K562 (cell line): ENCODE measurements around the gene MBD5. TPM values are rescaled to one million over a fixed set of nuclear protein-coding genes. Genes with fewer than 3 reads are reported as not detected.

Experiments used
- ATAC-seq: fragments of 200-7000 bp; cut with Tn5 transposase; 3 replicates; pipeline ENCODE4 v1.9.1; 2020; ENCODE audit warnings: moderate library complexity
- BruUV-seq: library from RNA; stranded (reverse); fragments of 400-500 nt; replicated peaks from 2 replicates; lab custom pipeline; 2021; lab: Mats Ljungman, UMichigan
- CTCF ChIA-PET: fragments of 300-600 bp; formaldehyde crosslinking; extraction: SDS; loops from one replicate; lab custom pipeline; 2021; ENCODE audit warnings: low intra/inter-chr PET ratio; lab: Yijun Ruan, JAX
- POLR2A ChIA-PET: fragments of 300-600, 350-650 bp; sonication (Branson Sonifier 250); formaldehyde crosslinking; extraction: SDS; loops from one replicate; lab custom pipeline; 2021; ENCODE audit warnings: antibody characterized with exemption, inconsistent platforms; lab: Yijun Ruan, JAX
- DNase-seq, 4 experiments: peaks; one replicate each; pipeline versions ENCODE4 v3.0.0 to v3.0.0-alpha.2; 2011 to 2018; ENCODE audit warnings: low spot score in 3 of 4, mixed read lengths in 3 of 4; ENCODE audit errors: extremely low read depth in 1 of 4
- FAIRE-seq: peaks from 2 replicates; lab custom pipeline; 2011; peaks lifted over from hg19 to GRCh38; lab: Jason Lieb, UNC
- H2AFZ ChIP-seq: 2 replicates; pipeline ENCODE4 v1.6.0; 2011; ENCODE audit warnings: low read depth, low read length, control low read depth, inconsistent platforms
- H3K27ac ChIP-seq: fragments of 200-600 bp; 3 replicates; pipeline ENCODE4 v1.8.0; 2011; ENCODE audit warnings: low read depth, mild to moderate bottlenecking, control low read depth, inconsistent platforms, low read length, moderate library complexity, mixed read lengths; ENCODE audit errors: extremely low read depth
- H3K27me3 ChIP-seq, 2 experiments: fragments of 300-600 bp in 1 of 2; 2 replicates in 1 of 2; 3 replicates in 1 of 2; pipeline versions ENCODE4 v1.6.0 to v1.8.0; 2011; ENCODE audit warnings: inconsistent platforms in 2 of 2, low read length in 2 of 2, mild to moderate bottlenecking in 1 of 2, mixed read lengths in 1 of 2, moderate library complexity in 1 of 2; ENCODE audit not compliant: control insufficient read depth in 2 of 2, insufficient read depth in 2 of 2
- H3K36me3 ChIP-seq: fragments of 300-600 bp; 3 replicates; pipeline ENCODE4 v1.8.0; 2011; ENCODE audit warnings: mild to moderate bottlenecking, low read length, inconsistent platforms; ENCODE audit not compliant: control insufficient read depth, insufficient read depth
- H3K4me1 ChIP-seq, 2 experiments: fragments of 200-600 bp in 1 of 2; replicated peaks in 1 of 2; 2 replicates in 1 of 2; 3 replicates in 1 of 2; pipeline versions ENCODE4 v1.5.1 to v1.8.0; 2011; ENCODE audit warnings: inconsistent platforms in 2 of 2, low read length in 2 of 2, mild to moderate bottlenecking in 1 of 2, mixed read lengths in 1 of 2, moderate library complexity in 1 of 2; ENCODE audit not compliant: control insufficient read depth in 2 of 2, insufficient read depth in 2 of 2
- H3K4me2 ChIP-seq: 2 replicates; pipeline ENCODE4 v1.6.1; 2011; ENCODE audit warnings: low read length, control low read depth, inconsistent platforms, mixed read lengths; ENCODE audit not compliant: insufficient read depth
- H3K4me3 ChIP-seq: fragments of 200-600 bp; sonication (generic), shearing (Covaris generic); 2 replicates; pipeline ENCODE4 v1.5.1; 2016; ENCODE audit warnings: control low read depth, inconsistent platforms
- H3K79me2 ChIP-seq: fragments of 200-600 bp; 3 replicates; pipeline ENCODE4 v1.8.0; 2011; ENCODE audit warnings: low read length, inconsistent platforms; ENCODE audit not compliant: control insufficient read depth, insufficient read depth
- H3K9ac ChIP-seq, 2 experiments: 2 replicates each; pipeline versions ENCODE4 v1.6.0 to v1.6.1; 2011; ENCODE audit warnings: low read depth in 2 of 2, low read length in 2 of 2, control low read depth in 1 of 2, inconsistent platforms in 1 of 2, mild to moderate bottlenecking in 1 of 2, mixed read lengths in 1 of 2; ENCODE audit not compliant: insufficient read depth in 1 of 2
- H3K9me1 ChIP-seq: one replicate; pipeline ENCODE4 v1.6.0; 2011; ENCODE audit warnings: inconsistent platforms, mild to moderate bottlenecking, low read length, moderate library complexity; ENCODE audit not compliant: control insufficient read depth, insufficient read depth
- H3K9me3 ChIP-seq: replicated peaks from 2 replicates; pipeline ENCODE4 v1.5.1; 2011; ENCODE audit warnings: low read depth, low read length, inconsistent platforms; ENCODE audit not compliant: control insufficient read depth, insufficient read depth
- H4K20me1 ChIP-seq: replicated peaks from 2 replicates; pipeline ENCODE4 v1.6.1; 2011; ENCODE audit warnings: low read length, inconsistent platforms, mixed read lengths; ENCODE audit not compliant: control insufficient read depth, insufficient read depth
- C11orf30 ChIP-seq: fragments of 450-650 bp; IDR thresholded peaks from 2 replicates; pipeline ENCODE4 v1.6.1; 2016; ENCODE audit warnings: low read depth, mild to moderate bottlenecking
- DACH1 ChIP-seq: fragments of 450-650 bp; IDR thresholded peaks from 2 replicates; pipeline ENCODE4 v1.6.1; 2018; ENCODE audit not compliant: partially characterized antibody
- KLF13 ChIP-seq: fragments of 450-650 bp; IDR thresholded peaks from 2 replicates; pipeline ENCODE4 v1.6.1; 2016; ENCODE audit warnings: missing genetic modification characterization, low read depth, mild to moderate bottlenecking, missing compliant biosample characterization, moderate library complexity, borderline replicate concordance
- KLF6 ChIP-seq: fragments of 250-450 bp; sonication (Bioruptor Pico); IDR thresholded peaks from 2 replicates; pipeline ENCODE4 v1.4.0; 2020; ENCODE audit warnings: mild to moderate bottlenecking, moderate library complexity, borderline replicate concordance
- TFAM ChIP-seq: fragments of 250-450 bp; sonication (Bioruptor Pico); conservative IDR thresholded peaks from 2 replicates; pipeline ENCODE4 v1.5.0; 2021; ENCODE audit warnings: mild to moderate bottlenecking, moderate library complexity
- TRIM28 ChIP-seq: fragments of 450-650 bp; IDR thresholded peaks from 2 replicates; pipeline ENCODE4 v1.6.1; 2017
- YY1 ChIP-seq, 3 experiments: IDR thresholded peaks; 2 replicates each; pipeline ENCODE4 v1.6.1; 2011; ENCODE audit warnings: low read length in 2 of 3, mild to moderate bottlenecking in 2 of 3, moderate library complexity in 2 of 3, borderline replicate concordance in 1 of 3, control low read depth in 1 of 3, low read depth in 1 of 3; ENCODE audit not compliant: insufficient read depth in 3 of 3, insufficient replicate concordance in 2 of 3, control insufficient read depth in 1 of 3, insufficient read length in 1 of 3; ENCODE audit errors: extremely low read depth in 1 of 3
- ZFP30 ChIP-seq: fragments of 250-450 bp; sonication (Bioruptor Pico); IDR thresholded peaks from 2 replicates; pipeline ENCODE4 v1.8.0; 2022; ENCODE audit warnings: moderate library complexity, mild to moderate bottlenecking, inconsistent platforms, borderline replicate concordance
- ZNF445 ChIP-seq: fragments of 250-450 bp; sonication (Bioruptor Pico); IDR thresholded peaks from 2 replicates; pipeline ENCODE4 v1.4.0; 2020; ENCODE audit warnings: low read depth, mild to moderate bottlenecking, moderate library complexity
- ZNF780A ChIP-seq: fragments of 250-450 bp; sonication (Bioruptor Pico); IDR thresholded peaks from 2 replicates; pipeline ENCODE4 v1.5.0; 2021; ENCODE audit warnings: mild to moderate bottlenecking
- WGBS: fragments of 100-300 bp; shearing (Covaris generic); methylation state at CpG from one replicate; pipeline ENCODE4 v1.1.6; 2016; ENCODE audit warnings: low coverage, mixed read lengths; ENCODE audit not compliant: insufficient coverage; ENCODE audit errors: missing lambda C conversion rate; 5-methylcytosine and 5-hydroxymethylcytosine counted together
- in situ Hi-C: fragments of 300-500 bp; cut with MboI; formaldehyde crosslinking; loops from 4 replicates; pipeline ENCODE4 v1.15.0; 2018; ENCODE audit warnings: inconsistent platforms, mixed read lengths
- intact Hi-C: fragments of 100-400 bp; cut with micrococcal nuclease; formaldehyde crosslinking; loops from 2 replicates; pipeline ENCODE4 v1.14.2; 2022
- polyA plus RNA-seq, 8 experiments: library from polyadenylated mRNA; depleted of rRNA in 4 of 8; stranded (reverse) in 5 of 8; unstranded in 3 of 8; fragments of >200 nt; fragmentation: Nextera tagmentation in 2 of 8; fragmentation: Illumina TruSeq in 1 of 8; extraction: Ambion mirVana in 2 of 8; extraction: Trizol in 1 of 8; gene quantifications; 2 replicates each; pipeline versions ENCODE4 v1.2.1 to v1.2.3, GENCODE V29; 2011 to 2014; ENCODE audit warnings: inconsistent platforms in 1 of 8, missing spikeins in 1 of 8
- total RNA-seq, 7 experiments: library from RNA; depleted of rRNA in 6 of 7; stranded (reverse); fragments of >200 nt in 6 of 7; fragmentation: Illumina TruSeq in 2 of 7; extraction: Trizol in 2 of 7; gene quantifications; 2 replicates each; pipeline versions ENCODE4 v1.2.1 to v1.2.3, GENCODE V29; 2011 to 2021; ENCODE audit warnings: low replicate concordance in 1 of 7
- TF ChIP-seq, protein P1 (sequence below), 2 experiments: fragments of 450-650 bp; IDR thresholded peaks; 2 replicates each; pipeline ENCODE4 v1.6.1; 2018; ENCODE audit warnings: mild to moderate bottlenecking in 2 of 2, low read depth in 1 of 2; ENCODE audit not compliant: partially characterized antibody in 2 of 2

The MBD5 gene
- total and polyA plus RNA-seq, 9 of the 15 experiments (the other 6 are each of a cell fraction or from before 2014, with no cell fraction given): 3.4 to 14.5 (median 9.0) TPM

- Histone ChIP-seq H3K9ac (no peak overlapping the region), H3K4me1 (no peaks in the 10 kb centered on the region), H4K20me1 (no peaks in the 10 kb centered on the region), H3K27me3 (no peaks in the 10 kb centered on the region), H3K36me3 (no peaks in the 10 kb centered on the region), H3K4me3 (no peak overlapping the region), H3K9me3 (no peaks in the 10 kb centered on the region), H3K27ac (no peak overlapping the region), H3K79me2 (no peaks in the 10 kb centered on the region), H3K4me2 (no peak overlapping the region), H3K9me1 (no peaks in the 10 kb centered on the region), H2AFZ (no peak overlapping the region)
- CTCF ChIA-PET: no interaction called here
- TF ChIP-seq ZNF780A (CRISPR knock-in tag) (no peak), KLF6 (no peak), DACH1 (no peak), TRIM28 (no peak), ZFP30 (CRISPR knock-in tag) (no peak), TFAM (CRISPR knock-in tag) (no peak)
- in situ Hi-C loops: no loop called here
- DNase-seq (no peak), ATAC-seq (no peak), FAIRE-seq (no peak)
- WGBS: 0% methylated on average over 1 of the region's 1 CpG
- POLR2A ChIA-PET: interaction anchor here (1.0 kb wide), 1 partner anchor 11 kb away, joined by 3 read pairs; no protein-coding TSS in a partner anchor
- no TSS peak for BruUV-seq
- intact Hi-C loops: no loop called here
Observed at GRCh38 chr2:148350199-148350598, 329.3 kb downstream of the MBD5 start.

GRCh38 chr2:148351437-148352143 lies 330.7 kb downstream of the MBD5 start:
- WGBS: 0% methylated on average over 2 of the region's 2 CpGs
- no peaks in the 10 kb centered on the region for H3K79me2 ChIP-seq
- no peak for FAIRE-seq
- TF ChIP-seq YY1 (IDR thresholded peaks at IDR 0.05; ENCODE audit: borderline replicate concordance in 1 of 3, control insufficient read depth in 1 of 3, extremely low read depth in 1 of 3, insufficient read depth in 3 of 3, insufficient read length in 1 of 3, insufficient replicate concordance in 2 of 3, low read depth in 1 of 3, low read length in 2 of 3) (no peak), ZNF445 (CRISPR knock-in tag) (no peak), C11orf30 (0 out of 2 replicates have a peak, but pooled peaks have one; percentile 44), KLF13 (tag) (no peak)
- TF ChIP-seq, protein P1, sequence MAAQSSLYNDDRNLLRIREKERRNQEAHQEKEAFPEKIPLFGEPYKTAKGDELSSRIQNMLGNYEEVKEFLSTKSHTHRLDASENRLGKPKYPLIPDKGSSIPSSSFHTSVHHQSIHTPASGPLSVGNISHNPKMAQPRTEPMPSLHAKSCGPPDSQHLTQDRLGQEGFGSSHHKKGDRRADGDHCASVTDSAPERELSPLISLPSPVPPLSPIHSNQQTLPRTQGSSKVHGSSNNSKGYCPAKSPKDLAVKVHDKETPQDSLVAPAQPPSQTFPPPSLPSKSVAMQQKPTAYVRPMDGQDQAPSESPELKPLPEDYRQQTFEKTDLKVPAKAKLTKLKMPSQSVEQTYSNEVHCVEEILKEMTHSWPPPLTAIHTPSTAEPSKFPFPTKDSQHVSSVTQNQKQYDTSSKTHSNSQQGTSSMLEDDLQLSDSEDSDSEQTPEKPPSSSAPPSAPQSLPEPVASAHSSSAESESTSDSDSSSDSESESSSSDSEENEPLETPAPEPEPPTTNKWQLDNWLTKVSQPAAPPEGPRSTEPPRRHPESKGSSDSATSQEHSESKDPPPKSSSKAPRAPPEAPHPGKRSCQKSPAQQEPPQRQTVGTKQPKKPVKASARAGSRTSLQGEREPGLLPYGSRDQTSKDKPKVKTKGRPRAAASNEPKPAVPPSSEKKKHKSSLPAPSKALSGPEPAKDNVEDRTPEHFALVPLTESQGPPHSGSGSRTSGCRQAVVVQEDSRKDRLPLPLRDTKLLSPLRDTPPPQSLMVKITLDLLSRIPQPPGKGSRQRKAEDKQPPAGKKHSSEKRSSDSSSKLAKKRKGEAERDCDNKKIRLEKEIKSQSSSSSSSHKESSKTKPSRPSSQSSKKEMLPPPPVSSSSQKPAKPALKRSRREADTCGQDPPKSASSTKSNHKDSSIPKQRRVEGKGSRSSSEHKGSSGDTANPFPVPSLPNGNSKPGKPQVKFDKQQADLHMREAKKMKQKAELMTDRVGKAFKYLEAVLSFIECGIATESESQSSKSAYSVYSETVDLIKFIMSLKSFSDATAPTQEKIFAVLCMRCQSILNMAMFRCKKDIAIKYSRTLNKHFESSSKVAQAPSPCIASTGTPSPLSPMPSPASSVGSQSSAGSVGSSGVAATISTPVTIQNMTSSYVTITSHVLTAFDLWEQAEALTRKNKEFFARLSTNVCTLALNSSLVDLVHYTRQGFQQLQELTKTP (IDR thresholded peaks at IDR 0.05; ENCODE audit: low read depth in 1 of 2, partially characterized antibody in 2 of 2): no peak

More at GRCh38 chr2:148351437-148352143, 330.7 kb downstream of the MBD5 start:
- Histone ChIP-seq H2AFZ (no peak overlapping the region), H4K20me1 (no peaks in the 10 kb centered on the region), H3K9me1 (no peaks in the 10 kb centered on the region), H3K4me2 (no peak overlapping the region), H3K9me3 (no peaks in the 10 kb centered on the region), H3K27me3 (no peaks in the 10 kb centered on the region), H3K4me1 (no peaks in the 10 kb centered on the region), H3K4me3 (no peak overlapping the region), H3K9ac (no peak overlapping the region), H3K27ac (no peak overlapping the region), H3K36me3 (no peaks in the 10 kb centered on the region)
- DNase-seq: no peak
- no TSS peak for BruUV-seq
- in situ Hi-C loops: no loop called here
- ATAC-seq: no peak
- ChIA-PET POLR2A (interaction anchor here (1.0 kb wide), 1 partner anchor 12 kb away, joined by 3 read pairs; no protein-coding TSS in a partner anchor), CTCF (no interaction called here)
- intact Hi-C loops: no loop called here
